WTC11 (cell line): ENCODE measurements around the gene TBC1D8B.

Source experiments
- ATF1 ChIP-seq: sonication (generic); formaldehyde crosslinking; IDR thresholded peaks from 2 replicates; pipeline ENCODE4 v1.8.1; 2023; ENCODE audit warnings: mild to moderate bottlenecking, moderate library complexity, missing genetic modification reagents
- CBFB ChIP-seq: sonication (generic); formaldehyde crosslinking; IDR thresholded peaks from 2 replicates; pipeline ENCODE4 v1.8.1; 2022; ENCODE audit warnings: mild to moderate bottlenecking, low read depth, missing genetic modification reagents
- CREB1 ChIP-seq: sonication (generic); formaldehyde crosslinking; IDR thresholded peaks from 2 replicates; pipeline ENCODE4 v1.8.0; 2023; ENCODE audit warnings: mild to moderate bottlenecking, missing genetic modification reagents
- GRHL2 ChIP-seq: fragments of 250-450 bp; sonication (Bioruptor Pico); IDR thresholded peaks from 2 replicates; pipeline ENCODE4 v1.8.0; 2022; ENCODE audit warnings: mild to moderate bottlenecking, moderate library complexity; ENCODE audit not compliant: insufficient replicate concordance, severe bottlenecking
- KAT7 ChIP-seq: sonication (generic); formaldehyde crosslinking; IDR thresholded peaks from 2 replicates; pipeline ENCODE4 v1.8.1; 2023; ENCODE audit warnings: missing genetic modification reagents, mild to moderate bottlenecking, borderline replicate concordance
- MXD4 ChIP-seq: fragments of 250-450 bp; sonication (Bioruptor Pico); IDR thresholded peaks from 2 replicates; pipeline ENCODE4 v1.8.0; 2021; ENCODE audit warnings: mild to moderate bottlenecking, moderate library complexity, borderline replicate concordance
- SMAD4 ChIP-seq: sonication (generic); formaldehyde crosslinking; IDR thresholded peaks from 2 replicates; pipeline ENCODE4 v1.8.0; 2022; ENCODE audit warnings: mild to moderate bottlenecking, missing genetic modification reagents
- SP1 ChIP-seq: sonication (generic); formaldehyde crosslinking; conservative IDR thresholded peaks from 2 replicates; pipeline ENCODE4 v1.8.1; 2022; ENCODE audit warnings: missing genetic modification reagents
- ZNF138 ChIP-seq: sonication (generic); formaldehyde crosslinking; conservative IDR thresholded peaks from 2 replicates; pipeline ENCODE4 v1.8.1; 2022; ENCODE audit warnings: mild to moderate bottlenecking, moderate library complexity, missing genetic modification reagents
- TF ChIP-seq, protein P1 (sequence below): fragments of 200-600 bp; IDR thresholded peaks from 2 replicates; pipeline ENCODE4 v1.8.0; 2022; ENCODE audit warnings: antibody characterized with exemption
- TF ChIP-seq, protein P2 (sequence below): sonication (generic); formaldehyde crosslinking; IDR thresholded peaks from 2 replicates; pipeline ENCODE4 v1.8.0; 2022; ENCODE audit warnings: mild to moderate bottlenecking, missing genetic modification reagents
- TF ChIP-seq, protein P3 (sequence below): sonication (generic); formaldehyde crosslinking; IDR thresholded peaks from 2 replicates; pipeline ENCODE4 v1.8.1; 2022; ENCODE audit warnings: mild to moderate bottlenecking, missing genetic modification reagents, moderate library complexity, borderline replicate concordance
- TF ChIP-seq, protein P4 (sequence below): sonication (generic); formaldehyde crosslinking; IDR thresholded peaks from 2 replicates; pipeline ENCODE4 v1.8.1; 2023; ENCODE audit warnings: mild to moderate bottlenecking, missing genetic modification reagents, borderline replicate concordance
- TF ChIP-seq, protein P5 (sequence below): fragments of 250-450 bp; sonication (Bioruptor Pico); IDR thresholded peaks from 2 replicates; pipeline ENCODE4 v2.1.2; 2022; ENCODE audit warnings: mild to moderate bottlenecking, moderate library complexity

DNA sequence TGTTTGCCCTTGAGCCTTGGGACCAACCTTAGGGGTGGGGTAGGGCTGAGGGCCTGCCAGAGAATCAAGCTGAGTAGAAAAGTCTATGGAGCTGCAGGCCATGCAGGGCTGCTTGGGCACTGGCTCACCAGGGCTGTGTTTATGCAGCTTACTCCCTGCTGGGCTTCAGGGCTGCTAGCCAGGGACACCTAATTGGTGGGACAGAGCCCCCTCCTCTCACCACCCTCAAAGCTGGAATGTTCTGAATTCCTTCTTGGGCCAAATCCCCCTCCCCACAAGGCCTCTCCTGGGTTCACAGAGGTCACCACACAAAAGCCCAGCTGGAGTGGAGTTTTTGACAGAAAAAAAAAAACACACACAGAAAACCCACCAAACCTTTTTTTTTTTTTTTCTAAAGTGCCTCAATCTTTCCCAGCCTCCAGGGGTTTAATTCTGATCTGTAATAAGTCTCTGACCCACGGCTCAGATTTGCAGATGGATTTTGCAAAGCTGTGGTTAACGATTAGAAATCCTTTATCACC is 117.5 kb downstream of the TBC1D8B start, which contains the start of gene CLDN2:
- TF ChIP-seq, protein P1, sequence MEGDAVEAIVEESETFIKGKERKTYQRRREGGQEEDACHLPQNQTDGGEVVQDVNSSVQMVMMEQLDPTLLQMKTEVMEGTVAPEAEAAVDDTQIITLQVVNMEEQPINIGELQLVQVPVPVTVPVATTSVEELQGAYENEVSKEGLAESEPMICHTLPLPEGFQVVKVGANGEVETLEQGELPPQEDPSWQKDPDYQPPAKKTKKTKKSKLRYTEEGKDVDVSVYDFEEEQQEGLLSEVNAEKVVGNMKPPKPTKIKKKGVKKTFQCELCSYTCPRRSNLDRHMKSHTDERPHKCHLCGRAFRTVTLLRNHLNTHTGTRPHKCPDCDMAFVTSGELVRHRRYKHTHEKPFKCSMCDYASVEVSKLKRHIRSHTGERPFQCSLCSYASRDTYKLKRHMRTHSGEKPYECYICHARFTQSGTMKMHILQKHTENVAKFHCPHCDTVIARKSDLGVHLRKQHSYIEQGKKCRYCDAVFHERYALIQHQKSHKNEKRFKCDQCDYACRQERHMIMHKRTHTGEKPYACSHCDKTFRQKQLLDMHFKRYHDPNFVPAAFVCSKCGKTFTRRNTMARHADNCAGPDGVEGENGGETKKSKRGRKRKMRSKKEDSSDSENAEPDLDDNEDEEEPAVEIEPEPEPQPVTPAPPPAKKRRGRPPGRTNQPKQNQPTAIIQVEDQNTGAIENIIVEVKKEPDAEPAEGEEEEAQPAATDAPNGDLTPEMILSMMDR, result no peak
- TF ChIP-seq ATF1 (CRISPR knock-in tag) (no peak), CREB1 (CRISPR knock-in tag) (no peak), KAT7 (no peak), CBFB (no peak), MXD4 (CRISPR knock-in tag) (no peak), GRHL2 (CRISPR knock-in tag) (no peak), SMAD4 (CRISPR knock-in tag) (no peak), SP1 (CRISPR knock-in tag) (no peak), ZNF138 (CRISPR knock-in tag) (no peak)
- TF ChIP-seq, protein P2, sequence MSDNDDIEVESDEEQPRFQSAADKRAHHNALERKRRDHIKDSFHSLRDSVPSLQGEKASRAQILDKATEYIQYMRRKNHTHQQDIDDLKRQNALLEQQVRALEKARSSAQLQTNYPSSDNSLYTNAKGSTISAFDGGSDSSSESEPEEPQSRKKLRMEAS, result no peak
- TF ChIP-seq, protein P3, sequence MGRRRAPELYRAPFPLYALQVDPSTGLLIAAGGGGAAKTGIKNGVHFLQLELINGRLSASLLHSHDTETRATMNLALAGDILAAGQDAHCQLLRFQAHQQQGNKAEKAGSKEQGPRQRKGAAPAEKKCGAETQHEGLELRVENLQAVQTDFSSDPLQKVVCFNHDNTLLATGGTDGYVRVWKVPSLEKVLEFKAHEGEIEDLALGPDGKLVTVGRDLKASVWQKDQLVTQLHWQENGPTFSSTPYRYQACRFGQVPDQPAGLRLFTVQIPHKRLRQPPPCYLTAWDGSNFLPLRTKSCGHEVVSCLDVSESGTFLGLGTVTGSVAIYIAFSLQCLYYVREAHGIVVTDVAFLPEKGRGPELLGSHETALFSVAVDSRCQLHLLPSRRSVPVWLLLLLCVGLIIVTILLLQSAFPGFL (CRISPR knock-in tag), result no peak
- TF ChIP-seq, protein P4, sequence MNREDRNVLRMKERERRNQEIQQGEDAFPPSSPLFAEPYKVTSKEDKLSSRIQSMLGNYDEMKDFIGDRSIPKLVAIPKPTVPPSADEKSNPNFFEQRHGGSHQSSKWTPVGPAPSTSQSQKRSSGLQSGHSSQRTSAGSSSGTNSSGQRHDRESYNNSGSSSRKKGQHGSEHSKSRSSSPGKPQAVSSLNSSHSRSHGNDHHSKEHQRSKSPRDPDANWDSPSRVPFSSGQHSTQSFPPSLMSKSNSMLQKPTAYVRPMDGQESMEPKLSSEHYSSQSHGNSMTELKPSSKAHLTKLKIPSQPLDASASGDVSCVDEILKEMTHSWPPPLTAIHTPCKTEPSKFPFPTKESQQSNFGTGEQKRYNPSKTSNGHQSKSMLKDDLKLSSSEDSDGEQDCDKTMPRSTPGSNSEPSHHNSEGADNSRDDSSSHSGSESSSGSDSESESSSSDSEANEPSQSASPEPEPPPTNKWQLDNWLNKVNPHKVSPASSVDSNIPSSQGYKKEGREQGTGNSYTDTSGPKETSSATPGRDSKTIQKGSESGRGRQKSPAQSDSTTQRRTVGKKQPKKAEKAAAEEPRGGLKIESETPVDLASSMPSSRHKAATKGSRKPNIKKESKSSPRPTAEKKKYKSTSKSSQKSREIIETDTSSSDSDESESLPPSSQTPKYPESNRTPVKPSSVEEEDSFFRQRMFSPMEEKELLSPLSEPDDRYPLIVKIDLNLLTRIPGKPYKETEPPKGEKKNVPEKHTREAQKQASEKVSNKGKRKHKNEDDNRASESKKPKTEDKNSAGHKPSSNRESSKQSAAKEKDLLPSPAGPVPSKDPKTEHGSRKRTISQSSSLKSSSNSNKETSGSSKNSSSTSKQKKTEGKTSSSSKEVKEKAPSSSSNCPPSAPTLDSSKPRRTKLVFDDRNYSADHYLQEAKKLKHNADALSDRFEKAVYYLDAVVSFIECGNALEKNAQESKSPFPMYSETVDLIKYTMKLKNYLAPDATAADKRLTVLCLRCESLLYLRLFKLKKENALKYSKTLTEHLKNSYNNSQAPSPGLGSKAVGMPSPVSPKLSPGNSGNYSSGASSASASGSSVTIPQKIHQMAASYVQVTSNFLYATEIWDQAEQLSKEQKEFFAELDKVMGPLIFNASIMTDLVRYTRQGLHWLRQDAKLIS (CRISPR knock-in tag), result no peak
- TF ChIP-seq, protein P5, sequence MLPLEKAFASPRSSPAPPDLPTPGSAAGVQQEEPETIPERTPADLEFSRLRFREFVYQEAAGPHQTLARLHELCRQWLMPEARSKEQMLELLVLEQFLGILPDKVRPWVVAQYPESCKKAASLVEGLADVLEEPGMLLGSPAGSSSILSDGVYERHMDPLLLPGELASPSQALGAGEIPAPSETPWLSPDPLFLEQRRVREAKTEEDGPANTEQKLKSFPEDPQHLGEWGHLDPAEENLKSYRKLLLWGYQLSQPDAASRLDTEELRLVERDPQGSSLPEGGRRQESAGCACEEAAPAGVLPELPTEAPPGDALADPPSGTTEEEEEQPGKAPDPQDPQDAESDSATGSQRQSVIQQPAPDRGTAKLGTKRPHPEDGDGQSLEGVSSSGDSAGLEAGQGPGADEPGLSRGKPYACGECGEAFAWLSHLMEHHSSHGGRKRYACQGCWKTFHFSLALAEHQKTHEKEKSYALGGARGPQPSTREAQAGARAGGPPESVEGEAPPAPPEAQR (CRISPR knock-in tag), result no peak
